Body of pancreas (tissue), 4 donors: ENCODE results near the gene ATAD3B. TPM values are rescaled to one million over a fixed set of nuclear protein-coding genes. Genes with fewer than 3 reads are reported as not detected.
"Not testable (repeated sequence)": the region's sequence is repeated elsewhere in the genome, so short reads cannot be mapped to it uniquely, and the experiment has no call there.

Experiments used
- ATAC-seq: fragments of 150-250 bp; one replicate; pipeline ENCODE4 v1.9.1; 2016
- DNase-seq, 4 donors: peaks; one replicate each; pipeline ENCODE4 v3.0.0-alpha.2; 2019
- H3K27ac ChIP-seq, 4 donors: fragments of 200-600 bp; sonication (generic); 1 replicate in 3 of 4; 2 replicates in 1 of 4; pipeline versions ENCODE4 v1.5.1 to v1.6.1; 2016 to 2019; ENCODE audit warnings: mild to moderate bottlenecking in 1 of 4, mixed read lengths in 1 of 4, moderate library complexity in 1 of 4
- H3K27me3 ChIP-seq, 2 donors: fragments of 200-600 bp; sonication (generic); one replicate each; pipeline ENCODE4 v1.6.0; 2016; ENCODE audit warnings: mild to moderate bottlenecking in 1 of 2
- H3K36me3 ChIP-seq, 2 donors: fragments of 200-600 bp; sonication (generic); replicated peaks in 1 of 2; 2 replicates each; pipeline ENCODE4 v1.5.1; 2016; ENCODE audit warnings: low read depth in 2 of 2; ENCODE audit not compliant: insufficient read depth in 1 of 2
- H3K4me1 ChIP-seq: fragments of 200-600 bp; sonication (generic); one replicate; pipeline ENCODE4 v1.6.0; 2016
- H3K4me3 ChIP-seq, 2 donors: fragments of 200-600 bp; sonication (generic); 1 replicate in 1 of 2; 2 replicates in 1 of 2; pipeline ENCODE4 v1.5.1; 2016 to 2019
- H3K9me3 ChIP-seq, 3 donors: fragments of 200-600 bp; sonication (generic); 1 replicate in 2 of 3; 2 replicates in 1 of 3; pipeline ENCODE4 v1.5.1; 2016
- POLR2A ChIP-seq, 3 donors: fragments of 450-650 bp; IDR thresholded peaks; one replicate each; pipeline ENCODE4 v1.6.1; 2016; ENCODE audit warnings: antibody characterized with exemption in 3 of 3, mild to moderate bottlenecking in 2 of 3
- WGBS, 2 donors: methylation state at CpG; one replicate each; pipeline ENCODE4 v1.1.5; 2017; 5-methylcytosine and 5-hydroxymethylcytosine counted together
- intact Hi-C: fragments of 100-400 bp; cut with DNase I; formaldehyde crosslinking; loops from one replicate; pipeline ENCODE4 v1.15.1; 2023
- total RNA-seq, 2 donors: library from RNA; depleted of rRNA; stranded (reverse); fragments of >200 nt; gene quantifications; one replicate each; pipeline ENCODE4 v1.1.0, GENCODE V29; 2016
- TF ChIP-seq, protein P1 (sequence below), 7 experiments: fragments of 450-650 bp in 4 of 7; fragments of 200-600 bp in 3 of 7; sonication (generic) in 3 of 7; IDR thresholded peaks; one replicate each; pipeline ENCODE4 v1.5.1; 2016 to 2019; ENCODE audit warnings: antibody characterized with exemption in 7 of 7

ATAD3B gene
- total RNA-seq, 2 donors from 2014 or later: 16.6 to 37.2 TPM

DNA sequence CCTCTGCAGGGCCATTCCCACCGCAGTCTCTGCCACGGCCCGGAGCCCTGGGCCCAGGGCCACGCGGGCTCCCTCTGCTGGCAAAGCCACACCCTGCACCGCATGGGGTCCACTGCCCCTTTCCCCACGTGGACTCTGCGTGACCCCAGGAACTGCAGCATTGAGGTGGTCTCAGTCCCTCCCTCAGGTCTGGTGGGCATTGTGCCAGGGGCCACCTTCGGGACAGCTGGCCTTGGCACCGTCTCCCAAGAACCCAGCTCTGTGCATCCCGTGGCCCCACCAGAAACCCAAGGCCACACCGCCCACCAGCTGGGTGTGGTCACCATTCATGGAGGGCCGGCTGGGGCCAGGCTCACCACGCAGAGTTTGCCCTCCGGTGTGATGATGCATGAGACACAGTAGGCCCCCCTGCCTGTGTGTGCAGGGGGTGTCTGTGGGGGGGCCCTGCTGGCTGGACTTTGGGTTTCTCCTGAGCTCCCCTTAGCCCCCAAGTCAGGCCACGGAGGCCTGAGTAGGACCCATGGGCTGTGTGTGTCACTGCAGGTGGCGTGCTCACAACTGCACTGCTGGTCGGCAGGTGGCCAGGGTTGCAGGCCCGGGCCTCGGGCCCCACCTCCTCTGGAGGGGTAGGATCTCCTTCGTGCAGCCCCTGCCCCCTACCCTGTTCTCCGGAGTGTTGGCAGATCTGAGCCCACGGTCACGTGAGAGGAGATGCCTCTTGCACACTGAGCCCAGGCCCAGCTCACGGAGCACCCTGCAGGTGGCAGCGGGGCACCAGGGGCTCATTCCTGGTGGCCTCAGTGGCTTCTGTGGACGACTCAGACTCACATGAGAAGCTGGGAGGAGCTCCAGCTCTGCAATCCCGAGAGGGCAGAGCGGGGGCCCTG, 30.3 kb upstream of the ATAD3B start:
- H3K4me3 ChIP-seq: no peak overlapping the region
- H3K4me1 ChIP-seq: peaks cover 50% of the 10 kb centered on the region
- H3K36me3 ChIP-seq: no peaks in the 10 kb centered on the region
- DNase-seq (peak in 3 of 4 donors; percentile 62 to 72 (median 65)), ATAC-seq (peak; percentile 56)
- TF ChIP-seq, protein P1, sequence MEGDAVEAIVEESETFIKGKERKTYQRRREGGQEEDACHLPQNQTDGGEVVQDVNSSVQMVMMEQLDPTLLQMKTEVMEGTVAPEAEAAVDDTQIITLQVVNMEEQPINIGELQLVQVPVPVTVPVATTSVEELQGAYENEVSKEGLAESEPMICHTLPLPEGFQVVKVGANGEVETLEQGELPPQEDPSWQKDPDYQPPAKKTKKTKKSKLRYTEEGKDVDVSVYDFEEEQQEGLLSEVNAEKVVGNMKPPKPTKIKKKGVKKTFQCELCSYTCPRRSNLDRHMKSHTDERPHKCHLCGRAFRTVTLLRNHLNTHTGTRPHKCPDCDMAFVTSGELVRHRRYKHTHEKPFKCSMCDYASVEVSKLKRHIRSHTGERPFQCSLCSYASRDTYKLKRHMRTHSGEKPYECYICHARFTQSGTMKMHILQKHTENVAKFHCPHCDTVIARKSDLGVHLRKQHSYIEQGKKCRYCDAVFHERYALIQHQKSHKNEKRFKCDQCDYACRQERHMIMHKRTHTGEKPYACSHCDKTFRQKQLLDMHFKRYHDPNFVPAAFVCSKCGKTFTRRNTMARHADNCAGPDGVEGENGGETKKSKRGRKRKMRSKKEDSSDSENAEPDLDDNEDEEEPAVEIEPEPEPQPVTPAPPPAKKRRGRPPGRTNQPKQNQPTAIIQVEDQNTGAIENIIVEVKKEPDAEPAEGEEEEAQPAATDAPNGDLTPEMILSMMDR (IDR thresholded peaks at IDR 0.05): peak; percentile 83 to 94 (median 90)
- TF ChIP-seq POLR2A (IDR thresholded peaks at IDR 0.05): no peak
- H3K9me3 ChIP-seq: no peaks in the 10 kb centered on the region
- intact Hi-C loops: no loop called here
- WGBS, 2 donors: 0 to 16% methylated on average over 5 to 27 of the region's 29 CpGs
- peak overlapping the region in 3 of 4 donors; percentile 11 to 64 (median 50) for H3K27ac ChIP-seq
- no peaks in the 10 kb centered on the region for H3K27me3 ChIP-seq

DNA sequence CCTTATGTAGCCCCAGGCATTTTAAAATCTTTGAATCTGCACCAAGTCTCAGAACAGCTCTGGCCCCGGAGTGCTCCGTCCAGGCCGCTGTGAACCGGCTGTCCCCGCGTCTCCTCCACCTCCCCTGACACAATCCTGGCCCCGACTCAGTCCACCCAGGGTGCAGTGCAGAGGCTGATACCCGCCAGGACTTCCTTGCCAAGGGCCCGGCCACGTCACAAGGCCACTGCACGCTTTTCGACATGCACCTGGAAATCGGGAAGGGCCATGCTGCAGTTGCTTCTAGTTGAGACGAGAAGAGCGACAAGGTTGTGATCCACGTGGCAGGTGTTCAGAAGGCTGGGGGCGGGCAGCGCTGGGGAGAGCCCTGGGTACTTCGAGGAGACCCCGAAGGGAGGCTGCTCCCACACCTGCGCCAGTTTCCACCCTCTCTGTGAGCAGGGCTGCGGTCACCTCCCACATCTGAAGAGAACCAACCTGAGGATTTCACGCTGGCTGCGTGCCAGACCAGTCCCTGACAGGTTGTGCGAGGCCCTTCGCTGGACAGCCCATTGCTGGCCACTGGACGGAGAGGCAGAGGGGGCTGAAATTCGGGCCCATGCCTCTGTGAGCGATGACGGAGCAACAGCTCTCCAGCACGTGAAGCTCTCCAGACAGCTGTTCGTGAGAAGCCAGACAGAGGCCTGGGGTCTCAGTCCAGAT, 29.3 kb upstream of the ATAD3B start:
- Histone ChIP-seq H3K27me3 (no peaks in the 10 kb centered on the region), H3K4me3 (no peak overlapping the region), H3K27ac (peak overlapping the region in 3 of 4 donors; percentile 46 to 64 (median 50)), H3K9me3 (no peaks in the 10 kb centered on the region), H3K36me3 (no peaks in the 10 kb centered on the region), H3K4me1 (peaks cover 41% of the 10 kb centered on the region)
- intact Hi-C loops: no loop called here
- WGBS, 2 donors: 55 to 59% methylated on average over 10 to 32 of the region's 32 CpGs
- ATAC-seq (peak; percentile 45), DNase-seq (peak; percentile 66 to 86 (median 80))
- TF ChIP-seq, protein P1 (IDR thresholded peaks at IDR 0.05): no peak
- peak; percentile 15 to 30 (median 20) for TF ChIP-seq POLR2A (IDR thresholded peaks at IDR 0.05)

DNA sequence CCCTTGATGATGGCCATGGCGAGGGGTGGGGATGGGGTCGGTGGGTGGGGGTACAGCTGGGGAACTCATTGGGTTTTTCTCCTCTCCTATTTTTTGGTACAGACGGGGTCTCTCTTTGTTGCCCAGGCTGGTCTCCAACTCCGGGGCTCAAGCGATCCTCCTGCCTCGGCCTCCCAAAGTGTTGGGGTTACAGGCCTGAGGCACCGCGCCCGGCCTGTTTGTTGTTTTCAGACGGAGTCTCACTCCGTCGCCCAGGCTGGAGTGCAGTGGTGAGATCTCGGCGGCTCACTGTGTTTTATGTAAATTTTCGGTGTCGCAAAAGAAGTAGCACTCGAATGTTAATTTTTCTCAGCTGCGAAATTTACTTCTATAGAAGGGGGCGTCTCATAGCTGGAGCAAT, 24.9 kb upstream of the ATAD3B start:
- H3K4me1 ChIP-seq, H3K9me3 ChIP-seq, ATAC-seq, DNase-seq, H3K36me3 ChIP-seq, H3K4me3 ChIP-seq, H3K27me3 ChIP-seq, H3K27ac ChIP-seq, intact Hi-C loops: not testable (repeated sequence)
- 84 to 89% methylated on average over 19 of the region's 19 CpGs for WGBS, 2 donors

DNA sequence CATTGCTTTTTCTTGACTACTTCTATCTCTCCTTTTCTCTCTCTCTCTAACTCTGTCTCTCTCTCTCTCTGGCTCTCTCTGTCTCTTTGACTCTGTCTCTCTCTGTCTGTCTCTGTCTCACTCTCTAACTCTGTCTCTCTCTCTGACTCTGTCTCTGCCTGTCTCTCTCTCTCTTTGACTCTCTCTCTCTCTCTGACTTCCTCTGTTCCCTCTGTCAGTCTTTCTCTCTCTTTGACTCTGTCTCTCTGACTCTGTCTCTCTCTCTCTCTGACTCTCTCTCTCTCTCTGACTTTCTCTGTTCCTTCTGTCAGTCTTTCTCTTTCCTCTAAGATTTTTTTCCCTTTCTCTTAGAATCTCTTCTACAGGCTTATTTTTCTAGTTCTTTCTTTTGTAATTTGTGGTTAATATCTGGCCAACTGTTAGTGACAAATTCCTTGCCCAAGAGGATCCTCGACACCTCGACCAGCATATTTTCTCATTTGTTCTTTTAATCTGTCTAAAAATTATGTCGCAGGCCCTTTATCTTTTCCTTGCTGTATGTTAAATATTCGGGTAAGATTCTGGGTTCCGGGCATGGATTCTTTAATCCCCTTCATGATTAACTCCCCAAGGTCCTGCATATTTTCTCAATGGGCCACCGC, 22.3 kb upstream of the ATAD3B start, which contains the start of gene ATAD3C:
ATAD3C (plus strand) TSS at position 591 of the 641 bp plus-strand sequence. CDS start 995 bp downstream, outside the sequence.
- no peak within 1 kb of the TSS for H3K27ac ChIP-seq
- TF ChIP-seq POLR2A (IDR thresholded peaks at IDR 0.05): no peak
- TF ChIP-seq, protein P1 (IDR thresholded peaks at IDR 0.05): no peak
- 62 to 67% methylated on average over 6 of the region's 6 CpGs for WGBS, 2 donors
- no peaks in the 10 kb centered on the region for H3K36me3 ChIP-seq
- H3K4me1 ChIP-seq: no peaks in the 10 kb centered on the region
- H3K9me3 ChIP-seq: no peaks in the 10 kb centered on the region
- no peaks in the 10 kb centered on the region for H3K27me3 ChIP-seq
- no peak within 1 kb of the TSS for H3K4me3 ChIP-seq
- DNase-seq (no peak), ATAC-seq (no peak)
- intact Hi-C loops: no loop called here

GRCh38 chr1:1450616-1451015, 20.9 kb upstream of the ATAD3B start:
- H3K4me1 ChIP-seq, H3K4me3 ChIP-seq, H3K36me3 ChIP-seq, intact Hi-C loops, DNase-seq, H3K9me3 ChIP-seq, H3K27ac ChIP-seq, H3K27me3 ChIP-seq, ATAC-seq: not testable (repeated sequence)
- 79 to 82% methylated on average over 21 to 22 of the region's 22 CpGs for WGBS, 2 donors
